A549 (cell line): ENCODE measurements around the gene TRAPPC10.

Experiments used
- EP300 ChIP-seq, 2 experiments: fragments of >200 bp; sonication (Bioruptor Twin); formaldehyde crosslinking; IDR thresholded peaks; 2 replicates in 1 of 2; 3 replicates in 1 of 2; pipeline ENCODE4 v1.6.1; 2016 to 2017
- FOSL2 ChIP-seq, 2 experiments: fragments of 450-650 bp in 1 of 2; fragments of >200 bp in 1 of 2; sonication (Bioruptor Twin) in 1 of 2; formaldehyde crosslinking; IDR thresholded peaks; 2 replicates each; pipeline versions ENCODE4 v1.5.0 to v1.6.1; 2016 to 2020; ENCODE audit warnings: mild to moderate bottlenecking in 1 of 2, moderate library complexity in 1 of 2
- NFE2L2 ChIP-seq: fragments of 150-350 bp; conservative IDR thresholded peaks from 2 replicates; pipeline ENCODE4 v1.6.1; 2014; ENCODE audit warnings: low read length
- PHF8 ChIP-seq: fragments of 200-600 bp; sonication (generic); IDR thresholded peaks from 2 replicates; pipeline ENCODE4 v1.6.1; 2016; ENCODE audit warnings: low read depth, mild to moderate bottlenecking, antibody characterized with exemption, moderate library complexity, borderline replicate concordance
- POLR2A ChIP-seq: IDR thresholded peaks from 2 replicates; pipeline ENCODE4 v1.6.1; 2012; ENCODE audit warnings: mild to moderate bottlenecking, low read length
- RAD21 ChIP-seq, 2 experiments: fragments of >200 bp in 1 of 2; sonication (Bioruptor Twin) in 1 of 2; formaldehyde crosslinking in 1 of 2; IDR thresholded peaks in 1 of 2; conservative IDR thresholded peaks in 1 of 2; 2 replicates in 1 of 2; 3 replicates in 1 of 2; pipeline ENCODE4 v1.6.1; 2012 to 2018; ENCODE audit warnings: inconsistent platforms in 1 of 2
- SMC3 ChIP-seq: fragments of >200 bp; sonication (Bioruptor Twin); formaldehyde crosslinking; IDR thresholded peaks from 3 replicates; pipeline ENCODE4 v1.6.1; 2018; ENCODE audit warnings: inconsistent platforms
- ZC3H11A ChIP-seq: fragments of 450-650 bp; IDR thresholded peaks from 2 replicates; pipeline ENCODE4 v1.6.1; 2014; ENCODE audit warnings: antibody characterized with exemption, mild to moderate bottlenecking
- TF ChIP-seq, protein P1 (sequence below): fragments of >200 bp; sonication (Bioruptor Twin); formaldehyde crosslinking; IDR thresholded peaks from 3 replicates; pipeline ENCODE4 v1.5.1; 2016
- TF ChIP-seq, protein P2 (sequence below): IDR thresholded peaks from 2 replicates; pipeline ENCODE4 v1.6.1; 2012
- TF ChIP-seq, protein P3 (sequence below): fragments of 150-350 bp; IDR thresholded peaks from 2 replicates; pipeline ENCODE4 v1.6.1; 2014; ENCODE audit warnings: low read depth, mild to moderate bottlenecking, low read length

DNA sequence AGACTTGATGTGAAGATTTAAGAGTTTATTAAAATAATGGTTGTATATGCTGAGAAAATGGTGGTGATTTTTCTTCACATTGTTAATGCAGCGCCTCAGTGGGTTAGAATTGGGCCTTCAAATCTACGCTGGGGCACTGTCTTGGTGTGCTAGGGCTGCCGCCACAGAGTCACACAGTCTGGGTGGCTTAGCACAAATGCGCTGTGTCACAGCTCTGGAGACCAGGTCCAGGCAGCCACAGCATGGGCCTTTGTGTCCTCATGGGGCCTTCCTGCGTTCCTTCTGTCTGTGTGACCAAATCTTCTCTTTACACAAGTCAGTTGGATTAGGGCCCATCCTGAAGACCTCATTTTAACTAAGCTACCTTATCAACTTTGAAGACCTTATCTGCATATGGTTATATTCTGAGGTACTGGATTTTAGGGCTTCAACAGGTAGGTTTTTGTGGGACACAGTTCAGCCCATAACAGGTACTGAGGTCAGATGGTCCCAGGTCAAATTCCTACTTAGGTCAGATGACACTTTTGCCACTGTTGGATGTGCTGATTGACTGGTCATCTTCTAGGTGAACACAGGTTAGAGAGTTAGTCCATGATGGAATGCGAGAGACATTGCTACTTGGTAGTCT lies 17.5 kb downstream of the TRAPPC10 start:
- TF ChIP-seq POLR2A = no peak
- TF ChIP-seq, protein P1, sequence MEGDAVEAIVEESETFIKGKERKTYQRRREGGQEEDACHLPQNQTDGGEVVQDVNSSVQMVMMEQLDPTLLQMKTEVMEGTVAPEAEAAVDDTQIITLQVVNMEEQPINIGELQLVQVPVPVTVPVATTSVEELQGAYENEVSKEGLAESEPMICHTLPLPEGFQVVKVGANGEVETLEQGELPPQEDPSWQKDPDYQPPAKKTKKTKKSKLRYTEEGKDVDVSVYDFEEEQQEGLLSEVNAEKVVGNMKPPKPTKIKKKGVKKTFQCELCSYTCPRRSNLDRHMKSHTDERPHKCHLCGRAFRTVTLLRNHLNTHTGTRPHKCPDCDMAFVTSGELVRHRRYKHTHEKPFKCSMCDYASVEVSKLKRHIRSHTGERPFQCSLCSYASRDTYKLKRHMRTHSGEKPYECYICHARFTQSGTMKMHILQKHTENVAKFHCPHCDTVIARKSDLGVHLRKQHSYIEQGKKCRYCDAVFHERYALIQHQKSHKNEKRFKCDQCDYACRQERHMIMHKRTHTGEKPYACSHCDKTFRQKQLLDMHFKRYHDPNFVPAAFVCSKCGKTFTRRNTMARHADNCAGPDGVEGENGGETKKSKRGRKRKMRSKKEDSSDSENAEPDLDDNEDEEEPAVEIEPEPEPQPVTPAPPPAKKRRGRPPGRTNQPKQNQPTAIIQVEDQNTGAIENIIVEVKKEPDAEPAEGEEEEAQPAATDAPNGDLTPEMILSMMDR = no peak
- TF ChIP-seq EP300 (IDR thresholded peaks at IDR 0.05) = no peak
- TF ChIP-seq, protein P2, sequence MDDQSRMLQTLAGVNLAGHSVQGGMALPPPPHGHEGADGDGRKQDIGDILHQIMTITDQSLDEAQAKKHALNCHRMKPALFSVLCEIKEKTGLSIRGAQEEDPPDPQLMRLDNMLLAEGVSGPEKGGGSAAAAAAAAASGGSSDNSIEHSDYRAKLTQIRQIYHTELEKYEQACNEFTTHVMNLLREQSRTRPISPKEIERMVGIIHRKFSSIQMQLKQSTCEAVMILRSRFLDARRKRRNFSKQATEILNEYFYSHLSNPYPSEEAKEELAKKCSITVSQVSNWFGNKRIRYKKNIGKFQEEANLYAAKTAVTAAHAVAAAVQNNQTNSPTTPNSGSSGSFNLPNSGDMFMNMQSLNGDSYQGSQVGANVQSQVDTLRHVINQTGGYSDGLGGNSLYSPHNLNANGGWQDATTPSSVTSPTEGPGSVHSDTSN = no peak
- no peak for TF ChIP-seq PHF8
- no peak for TF ChIP-seq FOSL2 (IDR thresholded peaks at IDR 0.05)
- no peak for TF ChIP-seq FOSL2 (CRISPR knock-in tag; IDR thresholded peaks at IDR 0.05)
- TF ChIP-seq RAD21 (conservative IDR thresholded peaks at IDR 0.05 in 1 of 2, IDR thresholded peaks at IDR 0.05 in 1 of 2) = no peak
- TF ChIP-seq SMC3 = no peak
- no peak for TF ChIP-seq ZC3H11A
- TF ChIP-seq NFE2L2 = no peak
- TF ChIP-seq, protein P3, sequence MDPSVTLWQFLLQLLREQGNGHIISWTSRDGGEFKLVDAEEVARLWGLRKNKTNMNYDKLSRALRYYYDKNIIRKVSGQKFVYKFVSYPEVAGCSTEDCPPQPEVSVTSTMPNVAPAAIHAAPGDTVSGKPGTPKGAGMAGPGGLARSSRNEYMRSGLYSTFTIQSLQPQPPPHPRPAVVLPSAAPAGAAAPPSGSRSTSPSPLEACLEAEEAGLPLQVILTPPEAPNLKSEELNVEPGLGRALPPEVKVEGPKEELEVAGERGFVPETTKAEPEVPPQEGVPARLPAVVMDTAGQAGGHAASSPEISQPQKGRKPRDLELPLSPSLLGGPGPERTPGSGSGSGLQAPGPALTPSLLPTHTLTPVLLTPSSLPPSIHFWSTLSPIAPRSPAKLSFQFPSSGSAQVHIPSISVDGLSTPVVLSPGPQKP = no peak
